Eye (tissue), 1 donor: ENCODE data around the gene TUBA3C.
"Not testable (repeated sequence)": the region's sequence is repeated elsewhere in the genome, so short reads cannot be mapped to it uniquely, and the experiment has no call there.

Source experiments
- DNase-seq: peaks from one replicate; pipeline ENCODE4 v3.0.0-alpha.2; 2015

TUBA3C gene

GRCh38 chr13:19181621-19182485, at the start of gene TUBA3C:
Gene TUBA3C, minus strand, starts transcription at chr13:19181824. Its CDS starts 77 bp downstream, at chr13:19181747.
- no peak for DNase-seq

GRCh38 chr13:19207413-19207812, 25.8 kb upstream of the TUBA3C start:
- not testable (repeated sequence) for DNase-seq

DNA sequence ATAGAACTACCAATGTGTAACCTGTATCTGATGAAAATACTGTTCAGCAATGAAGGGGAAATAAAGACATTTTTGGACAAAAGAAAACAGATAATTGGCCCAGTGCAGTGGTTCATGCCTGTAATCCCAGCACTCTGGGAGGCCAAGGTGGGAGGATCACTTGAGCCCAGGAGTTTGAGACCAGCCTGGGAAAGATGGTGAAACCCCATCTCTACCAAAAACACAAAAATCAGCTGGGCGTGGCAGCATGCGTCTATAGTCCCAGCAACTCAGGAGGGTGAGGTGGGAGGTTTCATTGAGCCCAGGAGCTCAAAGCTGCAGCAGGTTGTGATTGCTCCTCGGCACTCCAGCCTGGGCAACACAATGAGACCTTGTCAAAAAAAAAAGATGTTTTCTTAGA, 11.0 kb upstream of the TUBA3C start:
- DNase-seq = not testable (repeated sequence)

GRCh38 chr13:19189911-19190310, 8.3 kb upstream of the TUBA3C start:
- DNase-seq = not testable (repeated sequence)

DNA sequence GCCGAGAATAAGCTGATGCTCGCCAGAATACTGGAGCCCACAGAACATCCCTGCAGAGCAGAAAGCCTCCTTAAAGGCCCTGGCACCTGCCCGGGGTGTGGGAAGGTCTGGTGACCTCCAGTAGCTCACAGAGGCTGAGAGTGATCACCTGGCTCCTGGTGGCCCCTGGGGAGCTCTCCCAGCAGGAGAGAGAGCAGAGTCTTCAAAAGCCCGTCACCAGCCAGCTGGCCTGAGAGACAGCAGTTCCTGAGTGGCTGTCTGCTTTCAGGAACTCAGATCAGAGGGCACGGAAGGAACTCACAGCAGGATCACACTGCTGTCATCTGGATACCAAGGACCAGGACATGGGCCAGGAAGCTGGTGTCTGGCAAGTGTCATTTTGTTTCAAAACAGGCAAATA, 7.7 kb upstream of the TUBA3C start:
- not testable (repeated sequence) for DNase-seq

- DNase-seq = no peak
These were observed 4.4 kb upstream of the TUBA3C start for GRCh38 chr13:19185865-19186645.

GRCh38 chr13:19185086-19185864, 3.7 kb upstream of the TUBA3C start:
- DNase-seq = no peak

GRCh38 chr13:19184176-19184575, 2.6 kb upstream of the TUBA3C start:
- no peak for DNase-seq

GRCh38 chr13:19183676-19184075, 2.1 kb upstream of the TUBA3C start:
- DNase-seq = no peak

DNA sequence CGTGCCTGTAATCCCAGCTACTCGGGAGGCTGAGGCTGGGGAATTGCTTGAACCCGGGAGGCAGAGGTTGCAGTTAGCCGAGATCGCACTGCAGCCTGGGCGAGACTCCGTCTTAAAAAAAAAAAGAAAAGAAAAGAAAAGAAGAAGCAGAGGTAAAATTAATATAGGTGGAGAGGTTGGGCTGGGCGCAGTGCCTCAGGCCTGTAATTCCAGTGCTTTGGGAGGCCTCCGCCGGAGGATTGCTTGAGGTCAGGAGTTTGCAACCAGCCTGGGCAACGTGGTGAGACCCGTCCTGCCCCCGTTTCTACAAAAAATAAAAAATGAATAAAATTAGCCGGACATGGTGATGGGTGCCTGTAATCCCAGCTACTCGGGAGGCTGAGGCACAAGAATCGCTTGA, 912 bp upstream of the TUBA3C start:
- DNase-seq = no peak

DNA sequence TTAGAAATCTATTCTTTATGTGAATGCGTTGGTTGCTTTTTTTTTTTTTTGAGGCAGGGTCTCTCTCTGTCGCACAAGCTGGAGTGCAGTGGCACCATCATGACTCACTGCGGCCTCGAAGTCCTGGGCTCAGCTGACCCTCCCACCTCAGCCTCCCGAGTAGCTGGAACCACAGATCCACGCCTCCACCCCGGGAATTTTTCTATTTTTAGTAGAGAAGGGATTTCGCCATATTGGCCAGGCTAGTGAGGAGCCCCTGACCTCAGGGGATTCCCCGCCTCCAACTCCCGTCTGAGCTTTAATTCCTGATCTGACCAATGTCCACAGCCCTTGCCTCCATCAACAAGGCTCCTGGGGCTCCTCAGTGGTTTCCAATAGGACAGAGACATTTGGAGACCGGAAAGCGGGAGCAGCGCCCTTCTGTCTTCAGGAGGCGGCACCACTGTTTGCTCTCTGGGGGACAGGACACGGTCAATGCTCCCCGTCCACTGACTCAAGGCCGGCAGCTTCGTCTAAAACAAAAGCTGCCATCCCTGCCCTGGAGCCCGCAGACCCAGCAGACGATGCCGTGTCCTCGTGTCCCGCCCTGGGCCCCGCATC, 503 bp downstream of the TUBA3C start:
- no peak for DNase-seq

DNA sequence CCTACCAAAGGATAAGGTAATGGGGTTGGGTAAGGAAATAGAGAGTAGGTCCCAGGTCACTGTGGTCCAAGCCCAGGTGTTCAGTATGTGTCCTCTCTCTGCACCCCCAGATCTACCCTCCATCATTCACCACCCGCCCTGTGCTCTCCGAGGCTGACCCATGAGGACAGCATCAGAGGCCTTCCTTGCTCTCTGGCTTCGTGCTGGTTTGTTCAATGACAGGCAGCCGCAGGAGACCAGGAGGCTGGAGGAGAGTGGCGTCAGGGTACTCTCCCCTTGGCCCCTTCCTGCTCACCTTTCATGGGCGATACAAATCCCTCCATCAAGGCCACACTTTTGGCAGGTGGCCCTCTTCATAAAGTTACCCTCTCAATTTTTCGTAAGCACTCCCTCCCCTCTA, 1.7 kb downstream of the TUBA3C start:
- DNase-seq = no peak

GRCh38 chr13:19178901-19179593, 2.6 kb downstream of the TUBA3C start:
- no peak for DNase-seq

DNA sequence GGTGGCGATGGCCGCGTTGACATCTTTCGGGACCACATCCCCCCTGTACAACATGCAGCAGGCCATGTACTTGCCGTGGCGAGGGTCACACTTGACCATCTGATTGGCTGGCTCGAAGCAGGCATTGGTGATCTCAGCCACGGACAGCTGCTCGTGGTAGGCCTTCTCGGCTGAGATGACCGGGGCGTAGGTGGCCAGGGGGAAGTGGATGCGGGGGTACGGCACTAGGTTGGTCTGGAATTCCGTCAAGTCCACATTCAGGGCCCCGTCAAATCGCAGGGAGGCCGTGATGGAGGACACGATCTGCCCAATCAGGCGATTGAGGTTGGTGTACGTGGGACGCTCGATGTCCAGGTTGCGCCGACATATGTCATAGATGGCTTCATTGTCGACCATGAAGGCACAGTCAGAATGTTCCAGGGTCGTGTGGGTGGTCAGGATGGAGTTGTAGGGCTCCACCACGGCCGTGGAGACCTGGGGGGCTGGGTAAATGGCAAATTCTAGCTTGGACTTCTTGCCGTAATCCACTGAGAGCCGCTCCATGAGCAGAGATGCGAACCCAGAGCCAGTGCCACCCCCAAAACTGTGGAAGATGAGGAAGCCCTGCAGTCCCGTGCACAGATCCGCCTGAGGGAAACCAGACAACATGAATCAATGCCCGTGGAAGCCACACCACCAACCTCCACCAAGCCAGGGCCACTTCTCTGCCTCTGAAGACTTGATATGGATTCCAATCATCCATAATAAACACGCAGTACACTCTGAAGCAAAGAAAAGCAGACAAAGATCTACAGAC, 4.4 kb downstream of the TUBA3C start:
- not testable (repeated sequence) for DNase-seq

DNA sequence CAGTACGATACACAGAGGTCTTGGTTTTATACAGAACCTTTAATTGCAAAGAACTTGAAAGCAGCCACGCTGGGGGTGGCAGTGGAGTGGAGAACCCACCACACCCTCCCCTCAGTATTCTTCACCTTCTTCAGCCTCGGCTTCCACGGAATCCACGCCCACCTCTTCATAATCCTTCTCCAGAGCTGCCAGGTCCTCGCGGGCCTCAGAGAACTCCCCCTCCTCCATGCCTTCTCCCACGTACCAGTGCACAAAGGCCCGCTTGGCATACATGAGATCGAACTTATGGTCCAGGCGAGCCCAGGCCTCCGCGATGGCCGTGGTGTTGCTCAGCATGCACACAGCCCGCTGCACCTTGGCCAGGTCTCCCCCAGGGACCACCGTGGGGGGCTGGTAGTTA, 7.9 kb downstream of the TUBA3C start:
- no peak for DNase-seq

DNA sequence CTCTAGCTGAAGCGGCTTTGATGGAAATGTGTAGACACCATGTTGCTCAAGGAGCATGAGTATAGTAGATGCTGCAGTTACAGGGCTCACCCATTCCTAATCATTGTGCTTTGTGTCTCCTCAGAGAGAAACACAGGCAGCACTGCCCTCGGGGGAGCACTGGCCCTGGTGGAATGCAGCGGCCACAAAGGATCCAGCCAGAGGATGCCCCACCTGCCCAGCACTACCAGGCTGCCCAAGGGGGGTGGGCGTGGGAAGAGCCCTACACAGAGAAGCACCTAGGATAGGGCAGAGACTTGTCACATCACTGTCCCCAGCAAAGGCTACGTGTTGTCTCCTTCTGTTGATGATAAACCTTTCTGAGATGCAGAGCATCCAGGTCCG, 9.0 kb downstream of the TUBA3C start:
- no peak for DNase-seq

DNA sequence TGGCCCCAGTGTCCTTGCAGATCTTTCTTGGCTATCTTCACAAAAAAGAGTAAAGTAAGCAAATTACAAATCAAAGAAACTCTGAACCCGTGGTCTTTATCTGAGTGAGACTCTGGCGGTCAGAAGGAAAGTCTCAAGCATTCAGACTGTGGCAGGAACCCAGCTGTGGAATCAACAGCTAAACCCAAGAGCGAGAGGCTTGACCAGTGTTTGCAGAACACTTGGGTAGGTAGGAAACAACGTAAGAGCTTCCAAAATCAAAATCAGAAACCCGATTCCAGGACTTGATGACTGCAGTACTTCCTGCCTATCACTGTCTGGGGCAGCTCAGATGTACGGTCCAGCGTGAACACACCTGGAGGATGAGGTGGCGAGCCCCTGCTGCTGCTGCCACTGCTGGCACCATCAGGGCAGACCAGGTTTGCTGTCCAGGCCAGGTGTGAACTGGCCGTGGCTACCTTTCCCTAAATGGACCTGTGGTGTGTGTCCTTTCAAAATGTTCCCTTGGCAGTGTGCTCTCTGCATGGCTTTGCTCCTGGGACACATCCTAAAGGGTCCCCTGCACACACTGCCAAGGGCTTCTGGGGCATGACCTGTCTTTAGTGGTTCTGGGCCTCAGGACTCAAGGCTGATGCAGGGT, 9.5 kb downstream of the TUBA3C start:
- DNase-seq = no peak

DNA sequence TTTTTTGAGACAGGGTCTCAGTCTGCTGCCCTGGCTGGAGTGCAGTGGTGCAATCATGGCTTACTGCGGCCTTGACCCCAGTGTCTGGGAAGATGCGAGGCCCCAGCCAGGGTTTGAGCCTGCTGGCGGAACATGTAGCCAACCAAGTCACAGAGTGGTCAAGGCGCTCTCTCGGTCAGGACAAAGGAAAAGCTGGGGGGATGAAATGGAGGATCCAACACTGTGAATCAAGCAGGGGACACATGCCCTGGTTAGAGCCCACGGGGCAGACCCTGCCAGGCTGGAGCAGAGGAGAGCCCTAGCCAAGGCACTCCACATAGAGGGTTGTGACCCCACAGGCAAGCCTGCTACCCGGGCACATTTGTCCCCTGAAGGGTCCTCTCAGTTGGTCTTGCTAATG, 10.1 kb downstream of the TUBA3C start:
- DNase-seq = no peak

DNA sequence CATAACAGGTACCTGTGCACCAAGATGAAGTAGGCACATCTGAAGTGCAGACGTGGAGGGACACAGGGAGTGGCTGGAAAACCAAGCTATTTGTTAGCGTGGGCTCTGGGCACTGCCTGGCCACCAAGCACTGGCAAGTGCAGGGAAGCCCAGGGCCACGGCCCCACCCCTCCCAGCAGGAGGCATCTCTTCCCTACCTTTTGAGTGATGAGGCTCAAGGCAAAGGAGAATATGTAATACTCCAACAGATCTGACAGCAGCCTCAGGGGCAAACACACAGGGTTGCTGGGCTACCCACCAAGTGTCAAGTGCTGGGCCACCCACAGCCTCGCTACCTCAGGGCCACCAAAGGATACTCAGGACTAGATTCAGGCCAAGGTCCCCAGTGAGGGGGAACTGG, 11.6 kb downstream of the TUBA3C start:
- DNase-seq = no peak

- no peak for DNase-seq
These were observed 12.1 kb downstream of the TUBA3C start for GRCh38 chr13:19169496-19169895.

GRCh38 chr13:19161308-19161707, 20.3 kb downstream of the TUBA3C start:
- no peak for DNase-seq
